H9 (cell line): ENCODE results near the gene SLC22A31. TPM values are rescaled to one million over a fixed set of nuclear protein-coding genes. Genes with fewer than 3 reads are reported as not detected.

Experiments used
- DNase-seq: peaks from one replicate; pipeline ENCODE4 v3.0.0-alpha.2; 2017
- H2AFZ ChIP-seq: one replicate; pipeline ENCODE4 v1.6.1; 2013; ENCODE audit warnings: mild to moderate bottlenecking, low read length, control low read depth, moderate library complexity
- H2AK5ac ChIP-seq: 2 replicates; pipeline ENCODE4 v1.6.1; 2013; ENCODE audit warnings: low read length, control low read depth, mixed read lengths; ENCODE audit not compliant: insufficient read length
- H2BK120ac ChIP-seq: one replicate; pipeline ENCODE4 v1.6.1; 2013; ENCODE audit warnings: low read depth, mild to moderate bottlenecking, low read length, control low read depth, inconsistent platforms; ENCODE audit not compliant: poor library complexity, severe bottlenecking
- H2BK12ac ChIP-seq: 2 replicates; pipeline ENCODE4 v1.6.1; 2013; ENCODE audit warnings: low read length, control low read depth, mixed read lengths, low read depth; ENCODE audit not compliant: insufficient read length
- H2BK15ac ChIP-seq: 2 replicates; pipeline ENCODE4 v1.6.1; 2013; ENCODE audit warnings: low read depth, low read length, control low read depth
- H2BK20ac ChIP-seq: one replicate; pipeline ENCODE4 v1.6.1; 2013; ENCODE audit warnings: low read depth, mild to moderate bottlenecking, low read length, control low read depth, inconsistent platforms; ENCODE audit not compliant: poor library complexity, severe bottlenecking
- H2BK5ac ChIP-seq: 2 replicates; pipeline ENCODE4 v1.6.1; 2013; ENCODE audit warnings: low read length, control low read depth, mixed read lengths; ENCODE audit not compliant: insufficient read length
- H3K14ac ChIP-seq: 2 replicates; pipeline ENCODE4 v1.6.1; 2013; ENCODE audit warnings: low read length, control low read depth; ENCODE audit not compliant: insufficient read depth
- H3K18ac ChIP-seq: 2 replicates; pipeline ENCODE4 v1.6.1; 2013; ENCODE audit warnings: low read depth, mild to moderate bottlenecking, mixed read lengths, low read length, control low read depth; ENCODE audit not compliant: insufficient read length
- H3K23ac ChIP-seq: 2 replicates; pipeline ENCODE4 v1.6.1; 2013; ENCODE audit warnings: low read length, control low read depth, mixed read lengths, low read depth; ENCODE audit not compliant: insufficient read length
- H3K23me2 ChIP-seq: 2 replicates; pipeline ENCODE4 v1.6.1; 2013; ENCODE audit warnings: low read depth, mild to moderate bottlenecking, mixed read lengths, low read length, control low read depth; ENCODE audit not compliant: insufficient read length, poor library complexity, severe bottlenecking
- H3K27ac ChIP-seq: 2 replicates; pipeline ENCODE4 v1.5.1; 2013; ENCODE audit warnings: low read length, control low read depth, mixed read lengths, low read depth; ENCODE audit not compliant: insufficient read length
- H3K27me3 ChIP-seq: 2 replicates; pipeline ENCODE4 v1.6.1; 2013; ENCODE audit warnings: low read length, control low read depth, inconsistent platforms; ENCODE audit not compliant: insufficient read depth
- H3K4ac ChIP-seq: 2 replicates; pipeline ENCODE4 v1.6.1; 2013; ENCODE audit warnings: low read depth, mild to moderate bottlenecking, control low read depth, inconsistent platforms, low read length, moderate library complexity
- H3K4me1 ChIP-seq: 2 replicates; pipeline ENCODE4 v1.6.1; 2013; ENCODE audit warnings: low read length, control low read depth, inconsistent platforms; ENCODE audit not compliant: insufficient read depth
- H3K4me2 ChIP-seq: 2 replicates; pipeline ENCODE4 v1.6.1; 2013; ENCODE audit warnings: low read length, control low read depth, mixed read lengths; ENCODE audit not compliant: insufficient read length, insufficient read depth
- H3K56ac ChIP-seq: 2 replicates; pipeline ENCODE4 v1.6.1; 2013; ENCODE audit warnings: low read depth, mild to moderate bottlenecking, mixed read lengths, low read length, control low read depth; ENCODE audit not compliant: insufficient read length
- H3K79me1 ChIP-seq: 2 replicates; pipeline ENCODE4 v1.6.1; 2013; ENCODE audit warnings: low read depth, mild to moderate bottlenecking, moderate library complexity, low read length, control low read depth, inconsistent platforms; ENCODE audit not compliant: insufficient read depth, poor library complexity, severe bottlenecking
- H3K79me2 ChIP-seq: 2 replicates; pipeline ENCODE4 v1.6.1; 2013; ENCODE audit warnings: low read length, control low read depth, inconsistent platforms; ENCODE audit not compliant: insufficient read depth
- H3K9ac ChIP-seq: 2 replicates; pipeline ENCODE4 v1.6.1; 2013; ENCODE audit warnings: low read length, control low read depth, mixed read lengths; ENCODE audit not compliant: insufficient read length; ENCODE audit errors: extremely low read depth
- H3K9me3 ChIP-seq: one replicate; pipeline ENCODE4 v1.6.1; 2013; ENCODE audit warnings: low read depth, low read length, inconsistent platforms; ENCODE audit not compliant: control insufficient read depth
- H3T11ph ChIP-seq: one replicate; pipeline ENCODE4 v1.6.1; 2013; ENCODE audit warnings: mild to moderate bottlenecking, low read length, control low read depth, inconsistent platforms
- H4K20me1 ChIP-seq: one replicate; pipeline ENCODE4 v1.6.1; 2013; ENCODE audit not compliant: control insufficient read depth, insufficient read length, insufficient read depth
- H4K5ac ChIP-seq: 2 replicates; pipeline ENCODE4 v1.6.1; 2013; ENCODE audit warnings: low read depth, mild to moderate bottlenecking, mixed read lengths, low read length, control low read depth; ENCODE audit not compliant: insufficient read length
- H4K8ac ChIP-seq: replicated peaks from 2 replicates; pipeline ENCODE4 v1.6.1; 2013; ENCODE audit warnings: low read length, control low read depth, mixed read lengths, low read depth; ENCODE audit not compliant: insufficient read length
- H4K91ac ChIP-seq: 2 replicates; pipeline ENCODE4 v1.6.1; 2013; ENCODE audit warnings: low read depth, mild to moderate bottlenecking, moderate library complexity, mixed read lengths, low read length, control low read depth; ENCODE audit not compliant: insufficient read length
- H3K27ac Mint-ChIP-seq, 3 experiments: 2 replicates in 2 of 3; 3 replicates in 1 of 3; pipeline ENCODE4 v1.8.0; 2020 to 2021; ENCODE audit warnings: mixed read lengths in 3 of 3, mild to moderate bottlenecking in 1 of 3, moderate library complexity in 1 of 3
- H3K27me3 Mint-ChIP-seq: 2 replicates; pipeline ENCODE4 v1.8.0; 2021; ENCODE audit warnings: low read depth, mild to moderate bottlenecking, moderate library complexity, mixed read lengths
- H3K36me3 Mint-ChIP-seq, 3 experiments: 2 replicates in 2 of 3; 3 replicates in 1 of 3; pipeline ENCODE4 v1.8.0; 2020 to 2021; ENCODE audit warnings: low read depth in 3 of 3, mixed read lengths in 3 of 3; ENCODE audit not compliant: insufficient read depth in 1 of 3
- H3K4me1 Mint-ChIP-seq, 2 experiments: 2 replicates each; pipeline ENCODE4 v1.8.0; 2020; ENCODE audit warnings: mixed read lengths in 2 of 2
- H3K4me3 Mint-ChIP-seq, 2 experiments: 2 replicates in 1 of 2; 3 replicates in 1 of 2; pipeline ENCODE4 v1.8.0; 2020 to 2021; ENCODE audit warnings: mild to moderate bottlenecking in 2 of 2, mixed read lengths in 2 of 2, moderate library complexity in 1 of 2
- H3K9me3 Mint-ChIP-seq, 2 experiments: 2 replicates in 1 of 2; 3 replicates in 1 of 2; pipeline ENCODE4 v1.8.0; 2020; ENCODE audit warnings: mild to moderate bottlenecking in 2 of 2, mixed read lengths in 2 of 2, moderate library complexity in 1 of 2
- CTCF ChIP-seq: fragments of 200-600 bp; sonication (generic); conservative IDR thresholded peaks from 3 replicates; pipeline ENCODE4 v1.8.0; 2021; ENCODE audit warnings: antibody characterized with exemption, mild to moderate bottlenecking
- WGBS: extraction: QIAGEN DNeasy Blood & Tissue Kit; methylation state at CpG from one replicate; pipeline ENCODE4 v1.1.7; 2013; ENCODE audit warnings: missing lambda C conversion rate, low lambda C conversion rate, mixed read lengths; ENCODE audit not compliant: insufficient read length; ENCODE audit errors: extremely low coverage; 5-methylcytosine and 5-hydroxymethylcytosine counted together
- total RNA-seq: library from RNA; stranded (reverse); gene quantifications from 2 replicates; pipeline ENCODE4 v1.2.1, GENCODE V29; 2021

Gene SLC22A31
- total RNA-seq, 1 experiment from 2014 or later = 7.7 TPM

DNA sequence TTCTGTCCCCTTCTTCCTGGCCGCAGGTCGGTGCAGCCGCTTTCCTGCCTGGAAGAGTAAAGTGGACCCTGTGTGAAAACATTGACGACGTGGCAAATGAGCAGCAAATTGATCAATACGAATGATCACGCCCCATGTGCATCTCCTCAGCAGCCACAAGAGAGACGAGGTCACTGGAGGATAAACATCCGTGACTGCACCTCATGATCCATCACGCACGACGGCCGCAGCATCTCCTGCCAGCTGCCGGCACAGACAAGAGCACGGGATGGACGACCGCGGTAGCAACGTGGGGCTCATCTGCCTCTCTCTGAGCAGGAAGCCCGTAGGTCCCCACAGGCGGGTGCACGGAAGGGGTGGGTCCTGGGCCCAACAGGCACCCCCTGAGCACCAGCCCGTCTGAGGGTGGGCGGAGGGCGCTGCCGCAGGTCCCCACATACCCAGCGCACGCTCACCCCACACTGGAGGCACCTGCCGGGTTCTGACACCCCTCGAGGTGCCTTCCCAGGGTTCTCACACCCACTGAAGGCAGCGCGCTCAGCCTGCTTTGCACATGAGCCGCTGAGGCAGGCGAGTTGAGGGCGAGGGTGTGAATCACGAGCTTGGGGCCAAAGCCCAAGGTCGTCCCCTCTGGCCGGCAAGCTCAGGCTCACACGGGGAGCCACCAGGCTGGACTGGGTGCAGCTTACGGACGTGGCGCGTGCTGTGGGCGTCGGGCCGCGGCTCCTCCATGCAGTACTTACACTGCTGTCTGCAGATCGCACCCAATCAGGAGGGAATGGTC lies 41.1 kb downstream of the SLC22A31 start:
- Histone ChIP-seq H3K9ac (no peak overlapping the region), H3K14ac (no peak overlapping the region; the same call in 1 of the 2 replicates), H3K4ac (no peak overlapping the region), H4K20me1 (no peaks in the 10 kb centered on the region), H2BK15ac (no peak overlapping the region), H3K79me2 (no peaks in the 10 kb centered on the region), H2BK20ac (no peak overlapping the region), H3K27ac (no peak overlapping the region), H3K18ac (no peak overlapping the region), H4K8ac (no peak overlapping the region), H3K79me1 (no peaks in the 10 kb centered on the region), H2BK5ac (no peak overlapping the region), H3K23me2 (no peaks in the 10 kb centered on the region), H3K56ac (no peak overlapping the region), H3K23ac (no peak overlapping the region), H2AK5ac (no peak overlapping the region), H3K9me3 (no peaks in the 10 kb centered on the region), H3K4me2 (no peak overlapping the region), H2AFZ (no peak overlapping the region), H2BK12ac (no peak overlapping the region), H4K91ac (no peak overlapping the region), H2BK120ac (no peak overlapping the region), H3K27me3 (no peaks in the 10 kb centered on the region), H3K4me1 (no peaks in the 10 kb centered on the region), H3T11ph (no peak overlapping the region), H4K5ac (no peak overlapping the region)
- Mint-ChIP-seq H3K36me3 (no peaks in the 10 kb centered on the region; a peak in 1 of 7 replicates), H3K4me1 (no peaks in the 10 kb centered on the region), H3K27ac (no peak overlapping the region; a peak in 1 of 7 replicates), H3K27me3 (peaks cover 28% of the 10 kb centered on the region), H3K9me3 (peaks cover 11 to 16% of the 10 kb centered on the region in 2 experiments), H3K4me3 (no peak overlapping the region)
- no peak for TF ChIP-seq CTCF
- no peak for DNase-seq
- WGBS = no CpG with 5 or more reads among the region's 48 CpGs
